HG03064 (cell line): ENCODE measurements around the gene SHROOM4.

ENCODE experiments used
- ATAC-seq: cut with Tn5 transposase; IDR thresholded peaks from one replicate; pipeline ENCODE4 v1.9.1; 2021; ENCODE audit warnings: low read depth; ENCODE audit not compliant: unreplicated experiment

SHROOM4 gene

DNA sequence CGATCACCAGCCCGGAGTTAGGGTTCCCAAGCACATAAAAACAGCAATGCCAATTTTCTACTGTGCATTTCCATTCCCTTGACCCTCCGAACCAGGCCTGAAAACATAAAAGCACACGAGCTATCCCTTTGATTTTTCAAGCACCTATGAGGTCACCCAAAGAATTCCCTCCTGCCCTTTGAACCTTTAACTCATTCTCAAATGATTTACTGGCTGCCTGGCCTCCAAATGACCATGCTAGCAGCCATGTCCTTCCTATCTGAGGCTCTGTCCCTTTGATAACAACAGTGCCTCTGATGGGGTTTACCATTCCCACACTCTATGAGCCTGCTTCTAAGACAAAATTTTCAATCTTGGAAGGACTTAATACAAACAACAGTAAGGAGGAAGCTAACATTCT is 15.2 kb downstream of the SHROOM4 start:
- no peak for ATAC-seq

DNA sequence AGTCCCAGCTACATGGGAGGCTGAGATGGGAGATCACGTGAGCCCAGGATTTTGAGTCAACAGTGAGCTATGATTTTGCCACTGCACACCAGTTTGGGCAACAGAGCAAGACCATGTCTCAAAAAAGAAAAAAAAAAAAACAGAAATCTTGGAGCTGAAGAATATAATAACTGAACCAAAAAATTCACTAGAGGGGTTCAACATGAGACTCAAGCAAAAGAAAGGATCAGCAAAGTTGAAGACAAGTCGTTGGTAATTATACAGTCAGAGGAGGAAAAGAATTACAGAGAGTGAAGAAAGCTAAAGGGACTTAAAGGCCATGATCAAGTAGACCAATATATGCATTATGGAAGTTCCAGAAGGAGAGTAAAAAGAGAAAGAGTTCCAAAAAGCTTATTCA is 26.9 kb downstream of the SHROOM4 start:
- no peak for ATAC-seq

DNA sequence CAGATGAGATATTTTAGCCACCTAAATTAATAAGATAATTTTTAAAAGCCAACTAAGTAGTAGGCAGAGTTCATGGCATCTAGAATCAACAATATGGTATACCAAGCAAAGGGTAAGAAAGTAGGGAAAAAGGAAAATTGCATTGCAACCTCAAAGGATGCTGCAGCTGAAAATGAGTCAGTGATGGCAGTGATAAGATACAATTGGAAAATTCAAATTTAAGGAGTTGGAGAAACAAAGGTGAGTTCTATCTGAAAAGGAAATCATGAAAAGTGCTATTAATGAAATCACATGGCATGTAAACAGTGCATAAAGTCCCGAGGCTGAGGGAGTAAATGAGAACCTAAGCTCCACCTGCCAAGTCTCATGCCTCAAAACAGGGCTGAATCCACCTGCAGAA is 33.9 kb downstream of the SHROOM4 start:
- ATAC-seq, result no peak

DNA sequence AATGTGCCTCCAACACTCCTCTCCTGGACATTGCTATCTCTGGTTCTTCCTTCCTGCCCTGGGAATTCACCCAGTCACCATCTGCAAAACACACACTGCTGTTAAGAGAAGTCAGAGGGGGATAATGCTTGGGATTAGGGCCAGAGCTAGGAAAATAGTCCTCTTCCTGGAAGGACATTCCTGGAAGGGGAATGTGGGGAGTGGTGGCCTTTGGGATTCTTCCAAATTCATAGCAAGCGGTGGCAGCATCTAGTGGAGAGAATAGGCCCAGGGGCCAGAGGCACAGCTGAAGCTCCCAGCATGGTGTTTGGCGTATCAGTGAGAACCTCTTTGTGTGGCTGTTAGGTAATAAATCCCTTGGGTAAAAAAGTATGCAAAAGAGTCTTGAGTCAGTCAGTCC is 34.3 kb downstream of the SHROOM4 start:
- no peak for ATAC-seq

DNA sequence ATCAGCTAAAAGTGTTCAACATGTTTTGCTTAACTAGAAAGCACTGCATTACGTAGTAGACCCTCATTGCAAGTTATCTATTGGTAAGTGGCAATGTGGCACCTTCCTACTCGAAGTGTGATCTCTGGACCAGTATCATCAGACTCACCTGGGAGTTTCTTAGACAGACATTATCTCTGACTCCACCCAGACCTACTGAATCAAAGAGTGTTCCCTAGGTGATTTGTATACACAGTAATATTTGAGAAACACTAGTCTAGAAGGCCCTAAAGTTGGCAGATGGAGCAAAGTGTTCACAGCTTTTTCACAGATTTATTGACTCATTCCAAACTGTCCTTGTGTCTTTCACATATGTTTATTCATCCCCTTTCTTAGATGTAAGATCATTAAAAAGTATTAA is 35.7 kb downstream of the SHROOM4 start:
- no peak for ATAC-seq

DNA sequence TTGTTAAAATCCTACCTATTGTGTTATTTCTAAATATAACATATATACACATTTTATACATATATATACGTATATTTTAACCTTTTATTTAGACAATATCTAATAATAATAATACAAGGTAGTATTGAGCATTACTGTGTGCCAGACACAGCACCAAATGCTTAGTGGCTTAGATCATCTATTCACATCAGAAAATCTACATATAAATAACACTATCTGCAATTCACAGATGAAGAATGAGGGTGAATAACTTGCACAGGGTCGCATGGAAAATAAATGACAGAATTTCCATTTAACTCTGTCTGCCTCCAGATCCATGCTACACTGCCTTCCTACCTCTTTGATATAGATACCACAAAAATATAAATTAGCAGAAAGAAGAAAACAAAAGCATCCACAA is 37.7 kb downstream of the SHROOM4 start:
- no peak for ATAC-seq

DNA sequence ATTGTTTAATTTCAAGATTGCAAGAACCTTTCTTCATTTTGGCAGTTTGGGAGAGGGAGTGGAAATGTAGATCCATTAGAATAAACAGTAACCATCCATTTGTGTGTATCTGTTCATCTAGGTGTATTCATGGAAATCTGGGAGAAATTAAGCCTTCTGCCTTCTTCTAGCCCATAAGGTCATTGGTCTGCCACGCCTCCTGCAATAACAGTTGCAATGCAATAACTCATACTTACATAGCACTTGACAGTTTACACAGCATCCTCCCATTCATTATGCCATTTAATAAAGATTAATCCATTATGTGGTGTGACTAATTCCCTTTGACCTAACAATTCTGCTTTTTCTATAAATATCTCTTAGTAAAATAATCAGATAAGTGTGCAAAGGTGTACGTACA is 42.6 kb downstream of the SHROOM4 start:
- ATAC-seq, result no peak

DNA sequence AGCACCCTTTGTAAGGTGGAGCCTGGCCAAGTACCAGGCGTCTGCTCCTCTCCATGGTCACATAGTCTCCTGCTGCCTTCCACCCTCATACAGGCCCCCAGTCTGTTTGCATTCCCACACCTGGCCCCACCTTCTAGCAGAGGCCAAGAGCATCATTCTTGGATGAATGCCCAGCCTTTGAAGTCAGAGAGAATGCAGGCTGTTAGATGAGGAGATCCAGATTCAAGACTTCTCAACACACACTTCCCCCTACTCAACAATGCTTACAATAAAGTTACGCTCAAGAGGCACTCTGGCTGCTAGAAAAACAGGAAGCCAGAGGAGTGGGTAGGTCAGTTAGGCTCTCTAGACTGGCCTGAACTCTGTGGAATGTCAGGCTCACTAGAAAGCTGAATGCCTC is 43.3 kb downstream of the SHROOM4 start:
- ATAC-seq, result no peak

DNA sequence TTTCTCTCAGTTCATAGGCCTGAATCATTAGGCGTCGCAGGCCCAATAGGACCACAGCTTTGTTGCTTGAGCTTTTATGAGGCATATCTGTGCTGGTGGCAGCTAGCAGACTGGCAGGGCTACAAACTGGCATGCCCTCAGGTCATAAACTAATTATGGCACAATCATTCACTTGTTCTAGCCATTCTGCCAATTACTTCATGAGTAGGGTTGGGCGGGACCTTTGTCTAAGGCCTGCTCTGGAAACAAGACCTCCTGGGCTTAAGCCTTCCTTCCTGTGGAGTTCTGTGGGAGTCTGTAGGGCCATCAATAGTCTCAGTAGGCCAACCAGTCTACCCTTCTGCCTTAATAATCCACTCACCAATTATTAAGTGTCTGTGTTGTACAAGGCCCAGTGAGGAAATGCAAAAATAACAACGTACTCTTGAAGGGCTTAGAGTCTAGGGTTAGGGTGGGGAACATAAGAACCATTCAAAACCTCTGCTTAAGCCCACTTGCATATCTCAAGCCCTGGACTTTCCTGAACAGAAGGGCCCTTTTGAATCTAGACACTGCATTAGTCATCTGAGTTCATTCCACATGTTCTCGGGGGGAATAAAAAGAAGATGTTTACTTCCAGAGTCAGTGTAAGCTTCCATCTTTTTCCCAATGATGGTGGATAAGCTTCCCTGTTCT is 44.5 kb downstream of the SHROOM4 start:
- no peak for ATAC-seq

DNA sequence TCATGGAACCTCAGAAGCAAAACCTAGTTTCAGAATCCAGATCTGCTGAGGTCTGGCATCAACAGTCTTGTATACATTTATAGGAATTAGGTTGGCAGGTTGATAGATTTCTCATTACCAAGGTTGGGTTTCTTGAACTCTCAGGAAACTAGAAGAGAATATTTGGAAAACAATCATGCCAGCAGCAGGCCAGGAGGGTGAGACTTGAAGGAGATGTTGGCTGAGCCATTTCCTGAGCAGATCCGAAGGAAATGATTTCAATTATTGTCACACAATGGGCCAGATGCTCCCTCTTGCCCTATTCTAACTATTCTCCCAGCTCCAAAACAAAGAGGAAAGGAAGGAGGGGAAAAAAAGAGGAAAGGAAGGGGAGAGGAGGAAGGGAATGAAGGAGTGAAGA is 45.2 kb downstream of the SHROOM4 start:
- ATAC-seq, result no peak

DNA sequence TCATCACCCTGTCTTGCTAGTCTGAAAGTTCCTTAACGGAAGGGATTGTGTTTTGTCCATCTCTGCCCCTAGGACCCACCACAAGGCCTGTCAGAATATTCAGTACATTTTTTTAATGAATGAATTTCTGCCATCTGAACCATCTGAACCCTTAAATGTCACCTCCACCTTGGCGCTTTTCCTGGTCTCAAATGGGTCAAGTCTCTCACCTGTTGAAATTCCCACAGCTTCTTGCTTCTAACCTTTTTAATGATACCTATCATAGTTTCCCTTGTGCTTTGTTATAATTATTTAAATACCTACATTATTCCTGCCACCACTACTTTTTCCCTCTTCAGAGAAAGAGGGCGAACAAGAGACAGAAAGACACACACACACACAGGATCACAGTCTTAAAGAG is 48.0 kb downstream of the SHROOM4 start:
- no peak for ATAC-seq

DNA sequence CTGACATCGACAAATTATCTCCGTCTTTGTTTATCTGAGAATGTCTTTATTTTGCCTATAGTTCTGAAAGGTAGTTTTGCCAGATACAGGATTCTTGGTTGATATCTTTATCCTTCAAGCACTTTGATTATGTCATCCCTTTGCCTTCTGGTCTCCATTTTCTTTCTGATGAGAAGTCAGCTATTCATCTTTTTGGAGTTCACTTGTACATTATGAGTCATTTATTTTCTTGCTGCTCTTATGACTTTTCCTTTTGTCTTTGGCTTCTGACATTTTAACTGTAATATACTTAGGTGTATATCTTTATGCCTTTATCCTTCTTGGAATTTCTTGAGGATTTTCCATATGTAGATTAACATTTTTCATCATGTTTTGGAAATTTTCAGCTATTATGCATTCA is 51.4 kb downstream of the SHROOM4 start:
- no peak for ATAC-seq

DNA sequence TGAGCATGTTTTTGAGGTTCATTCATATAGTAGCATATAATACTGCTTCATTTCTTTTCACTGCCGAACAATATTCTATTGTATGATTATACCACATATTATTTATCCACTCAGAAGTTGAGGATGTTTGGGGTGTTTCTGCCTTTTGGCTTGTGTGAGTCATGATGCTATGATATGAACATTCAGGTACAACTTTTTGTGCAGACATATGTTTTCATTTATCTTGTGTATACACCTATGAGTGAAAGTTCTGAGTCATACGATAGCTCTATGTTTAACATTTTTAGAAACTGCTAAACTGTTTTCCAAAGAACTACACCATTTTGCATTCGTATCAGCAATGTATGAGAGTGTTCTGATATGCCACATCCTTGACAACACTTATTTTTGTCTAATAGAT is 57.7 kb downstream of the SHROOM4 start:
- no peak for ATAC-seq

DNA sequence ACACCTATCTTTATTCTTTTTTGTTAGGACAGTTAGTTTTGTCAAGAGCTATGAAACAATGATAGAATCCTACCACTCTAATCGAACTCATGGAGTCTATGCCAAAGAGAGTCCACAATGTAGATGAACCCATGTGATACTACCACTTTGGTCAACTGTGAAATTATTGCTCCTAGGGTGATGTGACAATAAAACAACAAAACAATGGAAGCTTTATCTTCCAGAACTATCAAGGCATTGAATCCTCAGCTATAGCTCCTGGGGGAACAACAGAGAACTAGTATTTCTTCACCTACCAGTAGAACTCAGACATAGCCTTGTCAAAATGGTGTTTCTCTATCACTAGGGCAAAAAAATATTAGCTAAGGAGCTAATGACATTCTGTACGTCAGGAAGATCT is 62.9 kb downstream of the SHROOM4 start:
- ATAC-seq, result no peak

DNA sequence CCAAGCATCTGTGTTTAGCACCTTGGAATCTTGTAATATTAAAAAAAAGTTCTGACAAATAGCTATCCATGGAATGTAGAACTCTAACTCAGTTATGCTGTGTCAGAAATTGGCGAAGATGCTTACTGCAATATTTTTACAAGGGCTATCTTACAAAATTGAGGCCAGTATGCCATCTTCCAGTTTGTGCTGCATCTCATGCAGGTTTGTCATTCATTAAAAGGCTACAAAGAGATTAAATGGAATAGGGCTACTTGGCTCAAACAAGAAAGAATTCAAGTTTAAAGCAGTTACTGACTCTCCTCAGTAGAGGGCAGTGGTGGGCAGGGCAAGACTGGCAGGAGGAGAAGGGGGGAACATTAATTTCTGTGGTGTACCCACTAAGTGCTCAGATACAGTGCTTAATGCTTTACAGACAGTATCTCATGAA is 66.5 kb downstream of the SHROOM4 start:
- no peak for ATAC-seq

DNA sequence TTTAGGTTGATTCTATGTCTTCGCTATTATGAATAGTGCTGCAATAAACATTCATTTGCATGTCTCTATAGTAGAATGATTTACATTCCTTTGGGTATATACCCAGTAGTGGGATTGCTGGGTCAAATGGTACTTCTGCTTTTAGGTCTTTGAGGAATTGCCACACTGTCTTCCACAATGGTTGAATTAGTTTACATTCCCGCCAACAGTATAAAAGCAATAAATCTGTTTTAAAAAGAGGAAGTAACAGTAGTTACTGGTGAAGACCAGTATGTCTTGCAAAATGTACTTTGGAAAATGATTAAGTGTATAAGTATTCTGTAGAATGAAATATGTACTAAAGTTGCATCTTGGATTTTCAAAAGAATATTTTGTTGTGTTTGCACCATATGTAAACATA is 77.3 kb downstream of the SHROOM4 start:
- ATAC-seq, result no peak

DNA sequence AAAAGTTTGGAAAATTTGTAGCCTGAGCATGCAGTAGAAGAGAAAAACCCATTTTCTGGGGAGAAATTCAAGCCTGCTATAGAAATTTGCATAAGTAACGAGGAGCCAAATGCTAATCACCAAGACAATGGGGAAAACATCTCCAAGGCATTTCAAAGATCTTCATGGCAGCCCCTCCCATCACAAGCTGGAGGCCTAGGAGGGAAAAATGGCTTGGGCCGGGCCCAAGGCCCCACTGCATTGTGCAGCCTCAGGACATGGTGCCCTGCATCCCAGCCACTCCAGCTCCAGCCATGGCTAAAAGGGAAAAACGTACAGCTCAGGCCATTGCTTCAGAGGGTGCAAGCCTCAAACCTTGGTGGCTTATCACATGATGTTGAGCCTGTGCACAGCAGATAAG is 87.7 kb downstream of the SHROOM4 start:
- no peak for ATAC-seq

DNA sequence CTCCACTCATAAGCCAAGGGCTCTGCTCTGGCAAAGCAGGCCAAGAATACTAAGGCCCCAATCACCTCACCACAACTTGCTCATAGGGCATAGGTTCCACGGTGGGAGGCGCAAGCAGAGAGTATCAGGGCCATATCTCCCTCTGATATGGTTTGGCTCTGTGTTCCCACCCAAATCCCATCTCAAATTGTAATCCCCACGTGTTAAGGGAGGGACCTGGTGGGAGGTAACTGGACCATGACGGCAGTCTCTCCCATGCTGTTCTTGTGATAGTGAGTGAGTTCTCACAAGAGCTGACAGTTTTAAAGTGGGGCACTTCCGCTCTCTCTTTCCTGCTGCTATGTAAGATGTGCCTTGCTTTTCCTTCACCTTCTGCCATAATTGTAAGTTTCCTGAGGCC is 88.7 kb downstream of the SHROOM4 start:
- ATAC-seq, result no peak

DNA sequence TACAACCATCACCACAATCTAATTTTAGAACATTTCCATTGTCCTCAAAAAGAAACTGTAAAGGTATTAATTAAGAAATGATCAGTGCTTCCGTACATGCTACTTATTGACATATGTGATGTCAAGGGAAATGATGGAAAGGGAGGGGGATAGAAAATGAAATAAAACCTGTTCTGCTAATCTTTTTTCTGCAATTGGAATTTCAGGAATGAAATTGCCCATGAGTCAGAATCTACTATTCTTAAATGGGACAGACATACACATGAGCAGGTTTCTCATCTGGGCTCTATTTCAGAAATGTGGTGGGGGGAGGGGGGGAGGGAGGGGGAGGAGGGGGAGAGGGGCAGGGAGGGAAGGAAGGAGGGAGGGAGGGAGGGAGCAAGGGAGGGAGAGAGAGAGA is 91.0 kb downstream of the SHROOM4 start:
- ATAC-seq, result no peak

DNA sequence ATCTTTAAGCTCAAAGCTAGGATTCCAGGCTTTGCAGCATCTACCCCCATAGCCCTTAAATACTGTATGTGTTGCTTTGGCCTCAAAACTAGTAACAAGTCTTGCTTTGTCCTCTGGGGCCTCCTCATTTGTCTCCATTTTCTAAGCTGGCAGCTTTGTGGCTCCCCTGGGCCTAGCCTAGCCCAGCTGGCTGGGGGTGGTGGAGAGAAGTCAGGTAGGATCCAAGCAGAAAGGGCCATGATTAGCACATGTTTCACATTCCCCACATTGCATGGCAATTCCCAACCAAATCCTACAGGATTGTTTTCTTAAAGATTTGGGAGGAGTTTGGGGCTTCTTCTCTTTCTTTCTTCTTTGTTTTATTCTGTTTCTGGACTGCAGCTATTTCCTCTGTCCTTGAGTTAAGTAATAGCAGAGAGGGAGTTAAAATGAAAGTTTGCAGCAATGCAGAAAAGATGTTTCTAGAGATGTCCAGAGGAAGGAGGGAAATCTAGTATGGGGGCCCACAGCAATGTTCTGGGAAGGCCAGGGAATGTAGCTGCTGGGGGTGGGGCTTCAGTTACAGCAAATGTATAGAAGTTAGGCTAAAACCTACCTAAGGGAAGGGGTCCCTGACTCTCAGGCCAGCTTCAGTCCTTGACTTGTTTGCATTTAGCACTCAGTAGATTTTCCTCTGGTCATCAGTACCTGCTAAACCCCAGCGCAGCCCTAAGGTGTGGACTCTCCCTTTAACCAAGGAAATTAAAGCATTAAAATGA is 92.1 kb downstream of the SHROOM4 start:
- no peak for ATAC-seq

DNA sequence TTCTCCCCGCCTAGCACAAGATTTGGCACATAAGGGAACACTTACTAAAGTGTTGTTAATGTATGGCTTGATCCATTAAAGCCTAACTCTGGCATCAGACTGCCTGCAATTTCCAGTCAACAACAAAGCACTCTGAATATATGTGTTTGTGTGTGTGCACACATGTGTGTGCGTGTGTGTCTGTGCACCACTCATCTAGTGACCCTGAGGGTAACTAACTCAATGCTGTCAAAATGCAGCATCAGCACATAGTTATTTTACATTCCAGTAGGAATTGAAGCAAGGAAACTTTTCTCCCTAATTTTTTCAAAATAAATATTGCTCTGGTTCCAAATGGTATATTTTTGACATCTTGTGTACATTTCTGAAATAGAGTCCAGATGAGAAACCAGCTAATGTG is 94.4 kb downstream of the SHROOM4 start:
- ATAC-seq, result no peak

DNA sequence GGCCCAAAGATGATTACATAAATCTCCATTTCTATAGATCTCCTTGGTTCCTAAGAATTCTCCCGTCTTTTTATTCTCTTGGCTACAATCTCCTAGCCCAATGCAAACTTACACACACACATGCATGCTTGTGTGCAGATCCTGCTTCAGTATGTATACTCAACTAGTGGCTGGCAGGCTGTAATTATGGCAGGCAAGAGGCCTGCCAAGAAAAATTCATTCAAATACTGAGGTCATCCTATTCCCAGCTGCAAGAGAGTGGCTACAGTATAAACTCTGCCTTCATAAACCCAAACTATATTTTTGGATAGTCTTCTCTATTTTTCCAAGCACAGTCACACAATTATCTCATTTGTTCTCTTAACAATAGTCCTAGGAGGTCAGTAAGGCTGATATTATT is 95.2 kb downstream of the SHROOM4 start:
- no peak for ATAC-seq
